Measurements from ENCODE around the gene NRXN3. TPM values are rescaled to one million over a fixed set of nuclear protein-coding genes. Genes with fewer than 3 reads are reported as not detected.

The NRXN3 gene
- total RNA-seq, 3 donors from 2014 or later = 2.1 to 27.3 (median 2.6) TPM

- H3K4me3 ChIP-seq = no peak overlapping the region
- no peaks in the 10 kb centered on the region for H3K4me1 ChIP-seq (ENCODE audit: low read depth)
- DNase-seq (no peak), ATAC-seq (no peak)
- no peaks in the 10 kb centered on the region for H3K9me3 ChIP-seq
- H3K36me3 ChIP-seq (ENCODE audit: low read depth) = no peaks in the 10 kb centered on the region
- intact Hi-C loops (cut with DNase I, micrococcal nuclease) = no loop called here
- TF ChIP-seq, protein P1, sequence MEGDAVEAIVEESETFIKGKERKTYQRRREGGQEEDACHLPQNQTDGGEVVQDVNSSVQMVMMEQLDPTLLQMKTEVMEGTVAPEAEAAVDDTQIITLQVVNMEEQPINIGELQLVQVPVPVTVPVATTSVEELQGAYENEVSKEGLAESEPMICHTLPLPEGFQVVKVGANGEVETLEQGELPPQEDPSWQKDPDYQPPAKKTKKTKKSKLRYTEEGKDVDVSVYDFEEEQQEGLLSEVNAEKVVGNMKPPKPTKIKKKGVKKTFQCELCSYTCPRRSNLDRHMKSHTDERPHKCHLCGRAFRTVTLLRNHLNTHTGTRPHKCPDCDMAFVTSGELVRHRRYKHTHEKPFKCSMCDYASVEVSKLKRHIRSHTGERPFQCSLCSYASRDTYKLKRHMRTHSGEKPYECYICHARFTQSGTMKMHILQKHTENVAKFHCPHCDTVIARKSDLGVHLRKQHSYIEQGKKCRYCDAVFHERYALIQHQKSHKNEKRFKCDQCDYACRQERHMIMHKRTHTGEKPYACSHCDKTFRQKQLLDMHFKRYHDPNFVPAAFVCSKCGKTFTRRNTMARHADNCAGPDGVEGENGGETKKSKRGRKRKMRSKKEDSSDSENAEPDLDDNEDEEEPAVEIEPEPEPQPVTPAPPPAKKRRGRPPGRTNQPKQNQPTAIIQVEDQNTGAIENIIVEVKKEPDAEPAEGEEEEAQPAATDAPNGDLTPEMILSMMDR (IDR thresholded peaks at IDR 0.05) = no peak
Measured at GRCh38 chr14:79021766-79022165, 851.6 kb downstream of the NRXN3 start.

DNA sequence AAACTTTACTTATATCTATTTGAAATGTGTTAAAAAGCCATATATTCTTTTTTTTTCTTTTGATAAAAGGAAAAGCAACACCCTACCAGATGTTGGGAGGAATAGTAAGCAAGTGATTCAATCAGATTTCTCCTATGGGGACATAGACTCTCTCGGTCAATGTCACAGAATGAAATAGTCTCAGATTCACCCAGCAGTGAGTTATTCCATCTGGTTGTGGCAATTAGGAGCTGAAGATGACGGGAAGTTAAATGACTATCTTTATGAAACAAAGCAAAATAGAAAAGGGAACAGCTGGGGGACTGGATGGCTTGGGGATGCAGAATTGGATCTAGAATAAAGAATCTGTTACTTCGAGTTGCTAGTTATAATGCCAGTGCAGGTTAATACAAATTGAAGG, 857.0 kb downstream of the NRXN3 start:
- Histone ChIP-seq H3K9me3 (no peaks in the 10 kb centered on the region), H3K4me3 (no peak overlapping the region), H3K4me1 (ENCODE audit: low read depth) (no peaks in the 10 kb centered on the region), H3K36me3 (ENCODE audit: low read depth) (no peaks in the 10 kb centered on the region)
- DNase-seq = no peak
- TF ChIP-seq, protein P1 (IDR thresholded peaks at IDR 0.05) = no peak
- intact Hi-C loops (cut with DNase I, micrococcal nuclease) = no loop called here
- no peak for ATAC-seq

- H3K36me3 ChIP-seq (ENCODE audit: low read depth) = no peaks in the 10 kb centered on the region
- no peak for ATAC-seq
- H3K4me1 ChIP-seq (ENCODE audit: low read depth) = no peaks in the 10 kb centered on the region
- DNase-seq = no peak
- H3K4me3 ChIP-seq = no peak overlapping the region
- TF ChIP-seq, protein P1 (IDR thresholded peaks at IDR 0.05) = no peak
- intact Hi-C loops (cut with DNase I, micrococcal nuclease) = no loop called here
- no peaks in the 10 kb centered on the region for H3K9me3 ChIP-seq
Measured at GRCh38 chr14:79028281-79028680, 858.1 kb downstream of the NRXN3 start.

DNA sequence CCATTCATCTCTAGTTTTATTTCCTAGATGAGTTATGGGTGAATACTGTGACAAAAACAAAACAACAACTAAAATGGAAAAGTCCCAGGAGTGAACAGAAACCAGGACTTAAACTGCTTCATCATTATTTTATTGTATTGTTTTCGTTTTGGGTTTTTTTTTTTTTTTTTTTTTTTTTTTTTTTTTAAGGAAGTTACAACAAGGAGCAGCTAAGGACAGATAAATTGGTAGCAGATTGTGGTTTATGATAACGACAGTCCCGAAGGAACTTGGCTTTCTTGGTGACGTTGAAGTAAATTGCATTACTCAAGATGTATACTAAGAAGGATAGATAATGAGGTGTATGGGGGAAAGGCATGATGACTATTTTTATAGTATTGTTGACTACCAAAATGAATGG, 866.3 kb downstream of the NRXN3 start:
- TF ChIP-seq, protein P1 (IDR thresholded peaks at IDR 0.05) = no peak
- Histone ChIP-seq H3K4me3 (no peak overlapping the region), H3K4me1 (ENCODE audit: low read depth) (no peaks in the 10 kb centered on the region), H3K9me3 (peaks cover 4% of the 10 kb centered on the region), H3K36me3 (ENCODE audit: low read depth) (no peaks in the 10 kb centered on the region)
- intact Hi-C loops (cut with DNase I, micrococcal nuclease) = no loop called here
- ATAC-seq (no peak), DNase-seq (no peak)

- Histone ChIP-seq H3K36me3 (ENCODE audit: low read depth) (no peaks in the 10 kb centered on the region), H3K4me3 (no peak overlapping the region), H3K4me1 (ENCODE audit: low read depth) (no peaks in the 10 kb centered on the region), H3K9me3 (peaks cover 4% of the 10 kb centered on the region)
- TF ChIP-seq, protein P1 (IDR thresholded peaks at IDR 0.05) = no peak
- ATAC-seq = no peak
- DNase-seq = no peak
- intact Hi-C loops (cut with DNase I, micrococcal nuclease) = no loop called here
Measured at GRCh38 chr14:79037106-79037505, 866.9 kb downstream of the NRXN3 start.

- intact Hi-C loops (cut with DNase I, micrococcal nuclease) = no loop called here
- TF ChIP-seq, protein P1 (IDR thresholded peaks at IDR 0.05) = no peak
- Histone ChIP-seq H3K4me3 (no peak overlapping the region), H3K9me3 (peaks cover 4% of the 10 kb centered on the region), H3K36me3 (ENCODE audit: low read depth) (no peaks in the 10 kb centered on the region), H3K4me1 (ENCODE audit: low read depth) (no peaks in the 10 kb centered on the region)
- DNase-seq = peak in 1 of 3 donors; percentile 2
- ATAC-seq = peak; percentile 35
Measured at GRCh38 chr14:79037593-79037992, 867.4 kb downstream of the NRXN3 start.
